Neuronal stem cell (in vitro differentiated cells): ENCODE data around the gene TGM6.

ENCODE experiments used
- DNase-seq: peaks from one replicate; pipeline ENCODE4 v3.0.0-alpha.2; 2013; ENCODE audit warnings: low spot score
- H2AFZ ChIP-seq: one replicate; pipeline ENCODE4 v1.6.1; 2013; ENCODE audit warnings: mild to moderate bottlenecking, low read length, inconsistent platforms
- H2AK5ac ChIP-seq: 2 replicates; pipeline ENCODE4 v1.6.1; 2013; ENCODE audit warnings: low read depth, mild to moderate bottlenecking, inconsistent platforms, low read length, moderate library complexity, mixed read lengths
- H2BK120ac ChIP-seq: 2 replicates; pipeline ENCODE4 v1.6.1; 2013; ENCODE audit warnings: low read depth, mild to moderate bottlenecking, inconsistent platforms, low read length, moderate library complexity, mixed read lengths
- H2BK12ac ChIP-seq: one replicate; pipeline ENCODE4 v1.6.1; 2013; ENCODE audit warnings: low read length, inconsistent platforms
- H2BK15ac ChIP-seq: 2 replicates; pipeline ENCODE4 v1.6.1; 2013; ENCODE audit warnings: mild to moderate bottlenecking, low read length, inconsistent platforms, mixed read lengths
- H2BK5ac ChIP-seq: one replicate; pipeline ENCODE4 v1.6.1; 2013; ENCODE audit warnings: inconsistent platforms, mild to moderate bottlenecking, low read length, moderate library complexity
- H3K14ac ChIP-seq: one replicate; pipeline ENCODE4 v1.6.1; 2013; ENCODE audit warnings: low read length, inconsistent platforms
- H3K18ac ChIP-seq: 2 replicates; pipeline ENCODE4 v1.6.1; 2013; ENCODE audit warnings: low read length, inconsistent platforms
- H3K23ac ChIP-seq: 2 replicates; pipeline ENCODE4 v1.6.1; 2013; ENCODE audit warnings: low read depth, mild to moderate bottlenecking, mixed read lengths, low read length, inconsistent platforms; ENCODE audit not compliant: poor library complexity
- H3K27ac ChIP-seq: replicated peaks from 3 replicates; pipeline ENCODE4 v1.5.1; 2013; ENCODE audit warnings: low read length, inconsistent platforms
- H3K27me3 ChIP-seq, 3 experiments: 2 replicates each; pipeline ENCODE4 v1.6.1; 2013; ENCODE audit warnings: low read length in 3 of 3, mild to moderate bottlenecking in 2 of 3, inconsistent platforms in 1 of 3, low read depth in 1 of 3, mixed read lengths in 1 of 3, moderate library complexity in 1 of 3; ENCODE audit not compliant: control insufficient read depth in 3 of 3, insufficient read depth in 3 of 3
- H3K36me3 ChIP-seq, 2 donors: replicated peaks in 1 of 2; 2 replicates each; pipeline ENCODE4 v1.6.1; 2013; ENCODE audit warnings: low read length in 2 of 2; ENCODE audit not compliant: control insufficient read depth in 2 of 2, insufficient read depth in 2 of 2
- H3K4ac ChIP-seq: 2 replicates; pipeline ENCODE4 v1.6.1; 2013; ENCODE audit warnings: inconsistent platforms, mild to moderate bottlenecking, low read length, moderate library complexity
- H3K4me1 ChIP-seq, 2 donors: 1 replicate in 1 of 2; 2 replicates in 1 of 2; pipeline ENCODE4 v1.6.1; 2013; ENCODE audit warnings: low read length in 2 of 2, low read depth in 1 of 2; ENCODE audit not compliant: control insufficient read depth in 2 of 2, insufficient read depth in 1 of 2
- H3K4me2 ChIP-seq: one replicate; pipeline ENCODE4 v1.6.1; 2013; ENCODE audit warnings: mild to moderate bottlenecking, low read length, inconsistent platforms; ENCODE audit not compliant: insufficient read depth, poor library complexity, severe bottlenecking
- H3K4me3 ChIP-seq, 2 donors: 2 replicates each; pipeline ENCODE4 v1.5.1; 2013; ENCODE audit warnings: low read length in 2 of 2, mild to moderate bottlenecking in 2 of 2, inconsistent platforms in 1 of 2, moderate library complexity in 1 of 2
- H3K79me1 ChIP-seq: one replicate; pipeline ENCODE4 v1.6.1; 2013; ENCODE audit warnings: low read depth, mild to moderate bottlenecking, inconsistent platforms, low read length, moderate library complexity
- H3K9ac ChIP-seq: one replicate; pipeline ENCODE4 v1.6.1; 2013; ENCODE audit warnings: mild to moderate bottlenecking, low read depth, low read length, inconsistent platforms; ENCODE audit not compliant: poor library complexity
- H3K9me3 ChIP-seq, 2 donors: replicated peaks in 1 of 2; 2 replicates each; pipeline versions ENCODE3 to v1.6.1; 2013; ENCODE audit warnings: low read length in 2 of 2, mild to moderate bottlenecking in 2 of 2, inconsistent platforms in 1 of 2, low read depth in 1 of 2, mixed read lengths in 1 of 2, moderate library complexity in 1 of 2; ENCODE audit not compliant: control insufficient read depth in 2 of 2, insufficient read depth in 1 of 2
- H4K8ac ChIP-seq: one replicate; pipeline ENCODE4 v1.6.1; 2013; ENCODE audit warnings: low read depth, mild to moderate bottlenecking, inconsistent platforms, low read length, moderate library complexity
- H4K91ac ChIP-seq: one replicate; pipeline ENCODE4 v1.6.1; 2013; ENCODE audit warnings: low read length, low read depth, mild to moderate bottlenecking, inconsistent platforms; ENCODE audit not compliant: poor library complexity
- WGBS, 2 donors: extraction: QIAGEN DNeasy Blood & Tissue Kit; methylation state at CpG; one replicate each; pipeline ENCODE4 v1.1.7; 2013; ENCODE audit warnings: missing lambda C conversion rate in 2 of 2, mixed read lengths in 1 of 2; ENCODE audit not compliant: insufficient read length in 2 of 2, insufficient replicate concordance in 1 of 2; ENCODE audit errors: extremely low coverage in 2 of 2; 5-methylcytosine and 5-hydroxymethylcytosine counted together

Gene TGM6

GRCh38 chr20:2361035-2361593 lies 19.6 kb upstream of the TGM6 start:
- no peak for DNase-seq
- no peak overlapping the region for H2BK15ac ChIP-seq
- peaks cover 0 to 1% (median 0%) of the 10 kb centered on the region in 3 experiments for H3K27me3 ChIP-seq
- H3K9me3 ChIP-seq: peaks cover 0 to 2% of the 10 kb centered on the region in 2 donors
- no peak overlapping the region for H2BK5ac ChIP-seq
- no peaks in the 10 kb centered on the region for H3K79me1 ChIP-seq
- no peak overlapping the region for H2AFZ ChIP-seq
- no peak overlapping the region for H4K91ac ChIP-seq
- H2BK120ac ChIP-seq: no peak overlapping the region
- no peak overlapping the region for H4K8ac ChIP-seq
- no peak overlapping the region for H3K4me3 ChIP-seq
- H3K36me3 ChIP-seq: no peaks in the 10 kb centered on the region
- H3K27ac ChIP-seq: no peak overlapping the region
- no peak overlapping the region for H3K9ac ChIP-seq
- H3K14ac ChIP-seq: no peak overlapping the region
- no peak overlapping the region for H2AK5ac ChIP-seq
- H3K18ac ChIP-seq: no peak overlapping the region
- no peak overlapping the region for H2BK12ac ChIP-seq
- H3K4me1 ChIP-seq: no peaks in the 10 kb centered on the region
- H3K4me2 ChIP-seq: no peak overlapping the region
- no peak overlapping the region for H3K23ac ChIP-seq
- H3K4ac ChIP-seq: no peak overlapping the region

DNA sequence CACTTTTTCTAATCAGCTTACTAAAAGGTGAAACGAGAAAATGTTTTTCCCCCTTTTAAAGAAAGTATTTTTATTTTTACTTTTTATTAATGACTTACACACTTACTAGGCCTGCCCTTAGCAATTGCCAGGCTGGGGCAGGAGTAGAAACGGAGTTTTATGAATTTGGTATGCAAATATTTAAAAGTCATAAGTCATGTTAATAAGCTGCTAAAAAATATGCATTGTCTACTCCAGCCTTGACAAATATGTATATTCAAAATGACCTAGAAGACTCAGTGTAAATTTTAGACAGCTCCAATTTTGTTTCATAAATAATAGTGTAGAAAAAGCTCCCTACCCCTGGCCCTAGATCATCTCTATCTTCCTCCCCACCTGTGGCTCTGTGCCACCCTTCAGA lies 17.5 kb upstream of the TGM6 start:
- Histone ChIP-seq H3K14ac (no peak overlapping the region), H3K4me1 (no peaks in the 10 kb centered on the region), H3K4ac (no peak overlapping the region), H3K79me1 (no peaks in the 10 kb centered on the region), H2AK5ac (no peak overlapping the region), H3K27ac (no peak overlapping the region), H3K18ac (no peak overlapping the region), H3K27me3 (no peaks in the 10 kb centered on the region), H3K4me3 (no peak overlapping the region), H3K9ac (no peak overlapping the region), H4K8ac (no peak overlapping the region), H2BK120ac (no peak overlapping the region), H3K23ac (no peak overlapping the region), H3K4me2 (no peak overlapping the region), H2BK12ac (no peak overlapping the region), H2BK5ac (no peak overlapping the region), H2BK15ac (no peak overlapping the region), H3K36me3 (no peaks in the 10 kb centered on the region), H4K91ac (no peak overlapping the region), H2AFZ (no peak overlapping the region), H3K9me3 (peaks cover 0 to 2% of the 10 kb centered on the region in 2 donors)
- no peak for DNase-seq
- WGBS, 2 donors: no CpG with 5 or more reads among the region's 2 CpGs

DNA sequence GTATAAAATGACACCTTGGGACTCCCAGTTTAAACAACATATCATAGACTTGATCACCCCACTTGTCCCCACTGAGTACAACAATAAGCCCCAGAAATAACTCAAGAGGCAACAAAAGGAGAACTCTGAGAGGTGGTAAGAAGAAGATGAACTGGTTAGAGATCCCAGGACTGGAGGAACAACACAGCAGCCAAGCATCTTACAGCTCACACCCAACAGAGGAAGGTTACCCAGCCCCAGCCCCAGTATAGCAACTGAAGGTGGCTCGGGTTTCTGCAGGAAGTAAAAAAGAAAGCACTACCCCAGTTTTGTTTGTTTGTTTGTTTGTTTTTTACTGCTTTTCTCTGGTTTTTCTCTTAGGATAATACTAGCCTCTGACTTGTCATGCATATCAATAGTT lies 17.1 kb upstream of the TGM6 start:
- H3K14ac ChIP-seq: no peak overlapping the region
- no peak for DNase-seq
- no peaks in the 10 kb centered on the region for H3K36me3 ChIP-seq
- H2BK15ac ChIP-seq: no peak overlapping the region
- H2BK12ac ChIP-seq: no peak overlapping the region
- no peak overlapping the region for H3K27ac ChIP-seq
- no peak overlapping the region for H3K23ac ChIP-seq
- peaks cover 0 to 2% of the 10 kb centered on the region in 2 donors for H3K9me3 ChIP-seq
- no peaks in the 10 kb centered on the region for H3K4me1 ChIP-seq
- H2BK5ac ChIP-seq: no peak overlapping the region
- no peak overlapping the region for H3K4ac ChIP-seq
- H3K27me3 ChIP-seq: no peaks in the 10 kb centered on the region
- no peak overlapping the region for H2AFZ ChIP-seq
- no peak overlapping the region for H3K9ac ChIP-seq
- H2AK5ac ChIP-seq: no peak overlapping the region
- no peak overlapping the region for H3K18ac ChIP-seq
- no CpG with 5 or more reads among the region's 1 CpG for WGBS, 2 donors
- H2BK120ac ChIP-seq: no peak overlapping the region
- H3K79me1 ChIP-seq: no peaks in the 10 kb centered on the region
- H3K4me3 ChIP-seq: no peak overlapping the region
- H4K8ac ChIP-seq: no peak overlapping the region
- no peak overlapping the region for H4K91ac ChIP-seq
- H3K4me2 ChIP-seq: no peak overlapping the region

DNA sequence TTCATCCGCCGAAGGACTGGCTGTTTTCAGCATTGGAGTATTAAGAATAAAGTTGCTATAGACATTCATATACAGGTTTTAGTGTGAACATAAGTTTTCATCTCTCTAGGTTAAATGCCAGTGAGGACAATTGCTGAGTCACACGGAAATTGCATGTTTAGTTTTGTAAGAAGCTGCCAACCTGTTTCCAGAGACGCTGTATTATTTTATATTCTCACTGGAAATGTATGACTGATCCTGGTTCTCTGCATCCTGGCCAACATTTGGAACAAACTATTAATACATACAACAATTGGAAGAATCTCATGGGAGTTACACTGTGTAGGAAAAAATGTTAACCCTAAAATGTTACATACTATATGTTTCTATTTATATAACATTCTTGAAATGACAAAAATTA lies 16.7 kb upstream of the TGM6 start:
- Histone ChIP-seq H2BK15ac (no peak overlapping the region), H3K4ac (no peak overlapping the region), H3K9ac (no peak overlapping the region), H3K4me2 (no peak overlapping the region), H3K36me3 (no peaks in the 10 kb centered on the region), H3K23ac (no peak overlapping the region), H3K4me1 (no peaks in the 10 kb centered on the region), H3K27ac (no peak overlapping the region), H2AK5ac (no peak overlapping the region), H3K79me1 (no peaks in the 10 kb centered on the region), H3K4me3 (no peak overlapping the region), H2AFZ (no peak overlapping the region), H3K18ac (no peak overlapping the region), H3K9me3 (peaks cover 0 to 2% of the 10 kb centered on the region in 2 donors), H2BK12ac (no peak overlapping the region), H2BK5ac (no peak overlapping the region), H2BK120ac (no peak overlapping the region), H4K8ac (no peak overlapping the region), H4K91ac (no peak overlapping the region), H3K14ac (no peak overlapping the region), H3K27me3 (no peaks in the 10 kb centered on the region)
- DNase-seq: no peak
- WGBS, 2 donors: no CpG with 5 or more reads among the region's 4 CpGs
